Heart left ventricle (tissue), 13 donors: ENCODE data around the gene GNB3.

Experiments used
- POLR2A ChIP-seq, 2 donors: fragments of 450-650 bp; IDR thresholded peaks; one replicate each; pipeline ENCODE4 v1.6.1; 2017; ENCODE audit warnings: antibody characterized with exemption in 2 of 2, mild to moderate bottlenecking in 2 of 2, moderate library complexity in 2 of 2
- TF ChIP-seq, protein P1 (sequence below), 12 donors: fragments of 200-600 bp; sonication (generic) in 4 of 12; IDR thresholded peaks; one replicate each; pipeline versions ENCODE4 v1.5.0 to v1.8.0; 2018 to 2022; ENCODE audit warnings: antibody characterized with exemption in 12 of 12, mild to moderate bottlenecking in 5 of 12
- donor health status: ischemic (EF 13 %, LVEDD 7.1; RV severe dilation, severe dysfunction).
- donor health status: DM: no; HTN: yes; CAD: no.
- donor health status: DM: no; HTN: no; CAD: no.
- donor health status: ischemic (EF 25% LVEDD 6.9; RV normal size, moderate dysfunction).
- donor health status: ischemic (EF 25% LVEDD 5.7; RV mildly dilated, moderate dysfunction).
- donor health status: ischemic (EF 35%, LVEDD 5.7; RV mildly dilated, moderate dysfunction).
- donor health status: nonischemic (EF 11% LVEDD 7.7; RV severe dilation, severe dysfunction).
- donor health status: DM: yes; HTN: yes; CAD: no.
- donor health status: PGD.
- donor health status: ischemic (EF 29% LVEDD 5.4; RV normal size, mild dysfunction).
- donor health status: nonischemic (EF 23%, LVEDD 6.1; RV moderate dilation, normal function).

DNA sequence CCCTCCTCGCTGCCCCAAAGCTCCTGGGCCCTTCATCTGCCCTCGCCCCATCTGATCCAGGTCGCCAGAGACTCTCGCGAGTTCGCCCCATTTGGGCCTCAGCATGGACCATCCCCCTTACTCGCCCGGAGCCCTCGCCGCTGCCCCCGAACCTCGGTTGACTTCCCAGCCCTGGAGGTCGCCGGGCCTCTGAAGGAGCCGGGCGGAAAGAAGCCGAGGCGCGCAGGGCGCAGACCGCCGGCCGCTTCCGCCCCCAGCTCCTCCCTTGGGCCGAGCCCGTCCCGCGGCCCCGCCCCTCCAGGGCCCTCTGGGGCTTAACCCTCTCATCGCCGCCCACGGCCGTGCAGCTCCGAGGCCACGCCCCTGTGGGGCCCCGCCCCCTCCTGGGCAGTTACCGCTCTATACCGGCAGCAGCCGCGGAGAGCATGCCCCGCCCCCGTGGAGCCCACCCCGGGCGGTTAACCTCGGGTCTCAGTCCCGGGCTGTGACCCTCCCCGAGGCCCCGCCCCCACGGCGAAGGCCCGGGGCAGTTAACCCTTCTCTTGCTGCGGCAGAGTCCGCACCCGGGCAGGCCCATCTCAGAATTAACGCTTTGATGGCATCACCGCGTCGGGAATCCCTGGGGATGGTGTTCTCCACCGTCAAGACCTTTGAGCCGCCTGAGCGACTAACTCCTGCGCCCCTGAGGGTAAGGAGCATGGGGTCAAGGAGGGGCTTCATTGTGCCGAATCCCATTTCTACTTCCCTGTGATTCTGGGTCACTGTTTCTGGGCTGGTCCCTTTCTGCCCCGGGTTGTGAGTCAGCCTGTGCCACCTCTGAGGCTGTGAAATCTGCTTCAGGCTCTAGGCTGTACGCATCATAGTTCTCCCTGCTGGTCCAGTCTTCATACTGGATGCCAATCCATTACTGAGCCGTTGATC, 32.6 kb downstream of the GNB3 start, which contains the start of gene SPSB2:
- TF ChIP-seq, protein P1, sequence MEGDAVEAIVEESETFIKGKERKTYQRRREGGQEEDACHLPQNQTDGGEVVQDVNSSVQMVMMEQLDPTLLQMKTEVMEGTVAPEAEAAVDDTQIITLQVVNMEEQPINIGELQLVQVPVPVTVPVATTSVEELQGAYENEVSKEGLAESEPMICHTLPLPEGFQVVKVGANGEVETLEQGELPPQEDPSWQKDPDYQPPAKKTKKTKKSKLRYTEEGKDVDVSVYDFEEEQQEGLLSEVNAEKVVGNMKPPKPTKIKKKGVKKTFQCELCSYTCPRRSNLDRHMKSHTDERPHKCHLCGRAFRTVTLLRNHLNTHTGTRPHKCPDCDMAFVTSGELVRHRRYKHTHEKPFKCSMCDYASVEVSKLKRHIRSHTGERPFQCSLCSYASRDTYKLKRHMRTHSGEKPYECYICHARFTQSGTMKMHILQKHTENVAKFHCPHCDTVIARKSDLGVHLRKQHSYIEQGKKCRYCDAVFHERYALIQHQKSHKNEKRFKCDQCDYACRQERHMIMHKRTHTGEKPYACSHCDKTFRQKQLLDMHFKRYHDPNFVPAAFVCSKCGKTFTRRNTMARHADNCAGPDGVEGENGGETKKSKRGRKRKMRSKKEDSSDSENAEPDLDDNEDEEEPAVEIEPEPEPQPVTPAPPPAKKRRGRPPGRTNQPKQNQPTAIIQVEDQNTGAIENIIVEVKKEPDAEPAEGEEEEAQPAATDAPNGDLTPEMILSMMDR (IDR thresholded peaks at IDR 0.05) = peak in 1 of 12 donors; percentile 20
- peak; percentile 18 to 72 for TF ChIP-seq POLR2A (IDR thresholded peaks at IDR 0.05)
